Activated CD4-positive, alpha-beta memory T cell treated with anti-CD3 and anti-CD28 coated beads, Interleukin-2, amount 10 ng/mL, durations not matched to agents 7 days and 5 days (primary cell): ENCODE measurements around the gene UBE2F. TPM values are rescaled to one million over a fixed set of nuclear protein-coding genes. Genes with fewer than 3 reads are reported as not detected.
A peak's percentile ranks its signal among the peaks of the same experiment; 100 is the strongest.
"Not testable (repeated sequence)": the region's sequence is repeated elsewhere in the genome, so short reads cannot be mapped to it uniquely, and the experiment has no call there.

Experiments used
- CTCF ChIA-PET: fragments of 350-600 bp; sonication (Branson Sonifier 250); formaldehyde crosslinking; loops from one replicate; lab custom pipeline; 2021; ENCODE audit warnings: antibody characterized with exemption, inconsistent platforms; lab: Charles Lee
- POLR2A ChIA-PET: fragments of 350-600 bp; sonication (Branson Sonifier 250); formaldehyde crosslinking; loops from one replicate; lab custom pipeline; 2021; ENCODE audit warnings: antibody characterized with exemption; lab: Charles Lee
- DNase-seq: peaks from one replicate; pipeline ENCODE4 v3.0.0-alpha.2; 2020
- H3K27ac Mint-ChIP-seq: one replicate; pipeline ENCODE4 v1.8.0; 2021; ENCODE audit warnings: mild to moderate bottlenecking, mixed read lengths
- H3K27me3 Mint-ChIP-seq: one replicate; pipeline ENCODE4 v1.8.0; 2021; ENCODE audit warnings: mixed read lengths
- H3K36me3 Mint-ChIP-seq: one replicate; pipeline ENCODE4 v1.8.0; 2021; ENCODE audit warnings: low read depth, mixed read lengths
- H3K4me1 Mint-ChIP-seq: one replicate; pipeline ENCODE4 v1.8.0; 2021; ENCODE audit warnings: mixed read lengths
- H3K4me3 Mint-ChIP-seq: one replicate; pipeline ENCODE4 v1.8.0; 2021; ENCODE audit warnings: mild to moderate bottlenecking, mixed read lengths
- H3K9me3 Mint-ChIP-seq: one replicate; pipeline ENCODE4 v1.8.0; 2021; ENCODE audit warnings: mixed read lengths
- total RNA-seq, 2 experiments: library from RNA; stranded (reverse); gene quantifications; one replicate each; pipeline ENCODE4 v1.2.3, GENCODE V29; 2021

Gene UBE2F
- total RNA-seq, 2 experiments from 2014 or later = 77.5 to 82.7 TPM

GRCh38 chr2:237951878-237952277 is 14.9 kb upstream of the UBE2F start:
- Mint-ChIP-seq H3K36me3 (peaks cover 4% of the 10 kb centered on the region), H3K4me1 (peaks cover 12% of the 10 kb centered on the region), H3K27me3 (peaks cover 14% of the 10 kb centered on the region), H3K9me3 (peaks cover 5% of the 10 kb centered on the region), H3K27ac (no peak overlapping the region), H3K4me3 (no peak overlapping the region)
- no peak for DNase-seq
- POLR2A ChIA-PET = interaction anchor here (1.0 kb wide), 1 partner anchor 83 kb away, joined by 3 read pairs; no protein-coding TSS in a partner anchor
- CTCF ChIA-PET = no interaction called here

DNA sequence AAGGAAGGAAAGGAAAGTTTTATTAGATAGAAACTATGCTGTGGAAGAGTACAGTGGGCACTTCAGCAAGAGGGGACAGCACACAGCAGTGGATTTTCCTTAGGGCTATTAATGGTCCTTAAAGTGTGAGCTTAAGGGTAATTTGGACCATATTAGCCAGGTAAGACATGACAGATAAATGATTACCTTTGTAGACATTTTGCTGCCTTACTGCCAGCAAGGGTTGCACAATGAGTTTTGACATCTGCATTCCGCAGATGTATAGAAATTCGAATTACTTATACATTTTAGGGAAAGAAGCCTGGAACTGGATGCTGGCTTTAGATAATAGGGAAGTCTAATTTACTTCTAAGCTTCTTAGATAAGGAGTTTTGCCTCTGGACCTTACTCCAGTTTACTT is 14.0 kb upstream of the UBE2F start:
- Mint-ChIP-seq H3K36me3 (no peaks in the 10 kb centered on the region), H3K9me3 (no peaks in the 10 kb centered on the region), H3K27me3 (peaks cover 19% of the 10 kb centered on the region), H3K4me3 (no peak overlapping the region), H3K4me1 (peaks cover 12% of the 10 kb centered on the region), H3K27ac (no peak overlapping the region)
- no peak for DNase-seq
- CTCF ChIA-PET = interaction anchor here (0.6 to 1.5 kb wide), 2 partner anchors 10 to 29 kb away, joined by 3 to 4 read pairs; no protein-coding TSS in a partner anchor
- POLR2A ChIA-PET = no interaction called here

GRCh38 chr2:237955640-237956401 is 11.0 kb upstream of the UBE2F start:
- no peaks in the 10 kb centered on the region for H3K9me3 Mint-ChIP-seq
- peaks cover 12% of the 10 kb centered on the region for H3K4me1 Mint-ChIP-seq
- no peak overlapping the region for H3K27ac Mint-ChIP-seq
- ChIA-PET CTCF (interaction anchor here (1.7 kb wide), 1 partner anchor 13 kb away, joined by 4 read pairs; no protein-coding TSS in a partner anchor), POLR2A (interaction anchor here (0.7 to 1.0 kb wide), 2 partner anchors 14 to 15 kb away, joined by 3 read pairs; no protein-coding TSS in a partner anchor)
- no peak overlapping the region for H3K4me3 Mint-ChIP-seq
- peaks cover 24% of the 10 kb centered on the region for H3K27me3 Mint-ChIP-seq
- DNase-seq = no peak
- H3K36me3 Mint-ChIP-seq = no peaks in the 10 kb centered on the region

- Mint-ChIP-seq H3K27ac (no peak overlapping the region), H3K27me3 (peaks cover 24% of the 10 kb centered on the region), H3K9me3 (no peaks in the 10 kb centered on the region), H3K4me3 (no peak overlapping the region), H3K4me1 (peaks cover 12% of the 10 kb centered on the region), H3K36me3 (no peaks in the 10 kb centered on the region)
- no peak for DNase-seq
- ChIA-PET POLR2A (interaction anchor here (0.7 to 1.2 kb wide), 3 partner anchors 11 to 15 kb away, joined by 3 to 5 read pairs (median 3); no protein-coding TSS in a partner anchor), CTCF (interaction anchor here (1.2 kb wide), 1 partner anchor 307 kb away, joined by 4 read pairs; no protein-coding TSS in a partner anchor)
Observed at GRCh38 chr2:237956402-237956736, 10.4 kb upstream of the UBE2F start.

DNA sequence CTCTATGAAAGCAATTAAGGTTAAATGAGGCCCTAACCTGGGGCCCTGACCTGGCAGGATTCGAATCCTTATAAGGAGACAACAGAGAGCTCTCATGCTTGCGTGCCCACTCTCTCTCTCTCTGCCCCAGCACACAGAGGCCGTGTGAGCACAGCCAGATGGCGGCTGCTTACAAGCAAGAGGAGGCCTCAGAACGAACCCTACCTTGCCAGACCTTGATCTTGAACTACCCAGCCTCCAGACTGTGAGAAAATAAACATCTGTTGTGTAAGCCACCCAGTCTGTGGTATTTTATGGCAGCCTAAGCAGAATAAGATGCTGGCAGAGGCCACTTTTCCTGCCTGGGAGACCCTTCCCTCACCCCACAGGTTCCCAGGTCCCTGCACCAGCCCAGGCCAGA is 5.2 kb upstream of the UBE2F start:
- POLR2A ChIA-PET = no interaction called here
- CTCF ChIA-PET = no interaction called here
- H3K9me3 Mint-ChIP-seq = peaks cover 16% of the 10 kb centered on the region

GRCh38 chr2:237962432-237963084 is 4.3 kb upstream of the UBE2F start:
- Mint-ChIP-seq H3K27me3 (peaks cover 7% of the 10 kb centered on the region), H3K27ac (no peak overlapping the region), H3K4me3 (no peak overlapping the region), H3K36me3 (peaks cover 8% of the 10 kb centered on the region), H3K9me3 (peaks cover 16% of the 10 kb centered on the region), H3K4me1 (peaks cover 5% of the 10 kb centered on the region)
- DNase-seq = no peak
- POLR2A ChIA-PET = interaction anchor here (1.1 kb wide), 1 partner anchor 88 kb away, joined by 4 read pairs; no protein-coding TSS in a partner anchor
- CTCF ChIA-PET = no interaction called here

More for the DNA sequence above, 5.2 kb upstream of the UBE2F start:
- no peak overlapping the region for H3K27ac Mint-ChIP-seq
- no peak overlapping the region for H3K4me3 Mint-ChIP-seq
- H3K36me3 Mint-ChIP-seq = peaks cover 8% of the 10 kb centered on the region
- H3K27me3 Mint-ChIP-seq = peaks cover 16% of the 10 kb centered on the region
- no peak for DNase-seq
- H3K4me1 Mint-ChIP-seq = peaks cover 12% of the 10 kb centered on the region

DNA sequence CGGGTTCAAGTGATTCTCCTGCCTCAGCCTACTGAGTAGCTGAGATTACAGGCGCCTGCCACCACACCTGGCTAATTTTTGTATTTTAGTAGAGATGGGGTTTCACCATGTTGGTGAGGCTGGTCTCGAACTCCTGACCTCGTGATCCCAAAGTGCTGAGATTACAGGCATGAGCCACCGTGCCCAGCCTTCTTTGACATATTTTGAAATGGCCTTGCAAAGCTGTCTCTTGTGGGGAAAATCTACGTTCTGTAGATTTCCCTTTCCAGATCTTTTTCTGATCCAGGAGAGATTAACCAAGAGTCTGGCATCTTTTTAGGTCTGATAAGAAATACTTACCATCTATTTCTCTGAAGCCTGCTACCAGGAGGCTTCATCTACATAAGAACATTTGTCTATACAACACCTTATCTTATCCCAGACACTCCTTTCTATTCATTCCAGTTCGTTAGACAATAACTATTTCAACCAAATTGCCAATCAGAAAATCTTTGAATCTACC is 3.3 kb upstream of the UBE2F start:
- peaks cover 13% of the 10 kb centered on the region for H3K36me3 Mint-ChIP-seq
- CTCF ChIA-PET, DNase-seq, H3K4me3 Mint-ChIP-seq, H3K27me3 Mint-ChIP-seq, H3K27ac Mint-ChIP-seq: not testable (repeated sequence)
- POLR2A ChIA-PET = interaction anchor here (1.1 kb wide), 1 partner anchor 87 kb away, joined by 4 read pairs; no protein-coding TSS in a partner anchor
- H3K9me3 Mint-ChIP-seq = peaks cover 16% of the 10 kb centered on the region
- peaks cover 14% of the 10 kb centered on the region for H3K4me1 Mint-ChIP-seq

DNA sequence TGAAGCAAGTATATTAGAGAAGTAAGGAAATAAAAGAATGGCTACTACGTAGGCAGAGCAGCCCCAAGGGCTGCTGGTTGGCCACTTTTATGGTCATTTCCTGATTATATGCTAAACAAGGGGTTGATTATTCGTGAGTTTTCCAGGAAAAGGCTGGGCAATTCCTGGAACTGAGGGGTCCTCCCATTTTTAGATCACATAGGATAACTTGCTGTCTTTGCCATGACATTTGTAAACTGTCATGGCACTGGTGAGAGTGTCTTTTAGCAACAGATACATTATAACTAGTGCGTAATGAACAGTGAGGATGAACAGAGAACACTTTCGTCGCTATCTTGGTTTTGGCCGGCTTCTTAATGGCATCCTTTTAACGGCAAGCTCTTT is 2.6 kb upstream of the UBE2F start:
- ChIA-PET CTCF (no interaction called here), POLR2A (no interaction called here)
- H3K27ac Mint-ChIP-seq = no peak overlapping the region
- peaks cover 16% of the 10 kb centered on the region for H3K9me3 Mint-ChIP-seq
- no peak overlapping the region for H3K4me3 Mint-ChIP-seq
- H3K36me3 Mint-ChIP-seq = peaks cover 18% of the 10 kb centered on the region
- no peak for DNase-seq
- peaks cover 21% of the 10 kb centered on the region for H3K4me1 Mint-ChIP-seq
- H3K27me3 Mint-ChIP-seq = peaks cover 4% of the 10 kb centered on the region

DNA sequence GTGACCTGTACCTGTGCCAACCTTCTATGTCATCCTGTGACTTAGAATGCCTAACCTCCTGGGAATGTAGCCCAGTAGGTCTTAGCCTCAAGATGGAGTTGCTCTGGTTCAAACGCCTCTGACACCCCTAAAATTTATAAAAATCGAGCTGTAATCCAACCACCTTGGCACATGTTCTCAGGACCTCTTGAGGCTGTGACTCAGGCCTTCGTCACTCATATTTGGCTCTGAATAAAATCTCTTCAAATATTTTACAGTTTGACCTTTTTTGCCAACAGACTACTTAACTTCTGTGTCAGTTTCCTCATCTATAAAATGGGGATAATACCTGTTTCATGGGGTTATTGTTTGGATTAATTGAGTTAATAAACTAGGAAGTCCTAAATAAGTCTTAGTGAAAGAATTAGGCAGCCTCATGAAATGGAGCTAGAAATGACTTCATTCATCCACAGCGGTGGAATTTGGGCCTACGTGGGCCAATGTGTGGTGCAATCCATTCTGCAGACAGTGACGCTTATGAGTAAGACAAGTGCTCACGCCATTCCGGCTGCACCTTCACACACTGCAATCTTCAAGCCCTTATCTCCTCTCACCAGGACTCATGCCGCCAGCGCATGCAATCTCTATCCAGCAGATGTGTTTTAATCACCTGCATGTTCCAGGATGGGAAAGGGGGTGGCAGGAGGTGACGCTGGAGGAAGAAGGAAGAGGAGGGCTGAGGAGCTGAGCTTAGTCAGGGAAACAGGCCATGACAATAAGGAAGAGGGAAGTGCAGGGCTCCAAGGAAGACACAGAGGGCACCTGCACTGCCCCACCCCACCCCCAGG is 2.0 kb upstream of the UBE2F start:
- no peak for DNase-seq
- ChIA-PET POLR2A (no interaction called here), CTCF (no interaction called here)
- Mint-ChIP-seq H3K4me3 (no peak overlapping the region), H3K9me3 (peaks cover 16% of the 10 kb centered on the region), H3K27me3 (peaks cover 2% of the 10 kb centered on the region), H3K27ac (no peak overlapping the region), H3K36me3 (peaks cover 24% of the 10 kb centered on the region), H3K4me1 (peaks cover 27% of the 10 kb centered on the region)

- Mint-ChIP-seq H3K9me3 (peaks cover 16% of the 10 kb centered on the region), H3K4me1 (peaks cover 34% of the 10 kb centered on the region), H3K36me3 (peaks cover 30% of the 10 kb centered on the region), H3K4me3 (peak overlapping the region; percentile 72)
- POLR2A ChIA-PET = interaction anchor here (1.0 kb wide), 1 partner anchor 24 kb away, joined by 3 read pairs; no protein-coding TSS in a partner anchor
- CTCF ChIA-PET, H3K27ac Mint-ChIP-seq, DNase-seq, H3K27me3 Mint-ChIP-seq: not testable (repeated sequence)
Observed at GRCh38 chr2:237965844-237966243, 970 bp upstream of the UBE2F start.

GRCh38 chr2:237966250-237966564 is 607 bp upstream of the UBE2F start:
- CTCF ChIA-PET = no interaction called here
- POLR2A ChIA-PET = interaction anchor here (1.0 kb wide), 1 partner anchor 24 kb away, joined by 3 read pairs; no protein-coding TSS in a partner anchor
- Mint-ChIP-seq H3K27ac (peak overlapping the region; percentile 23), H3K9me3 (peaks cover 16% of the 10 kb centered on the region), H3K4me3 (peak overlapping the region; percentile 72), H3K4me1 (peaks cover 36% of the 10 kb centered on the region), H3K36me3 (peaks cover 30% of the 10 kb centered on the region), H3K27me3 (peaks cover 2% of the 10 kb centered on the region)
- no peak for DNase-seq

DNA sequence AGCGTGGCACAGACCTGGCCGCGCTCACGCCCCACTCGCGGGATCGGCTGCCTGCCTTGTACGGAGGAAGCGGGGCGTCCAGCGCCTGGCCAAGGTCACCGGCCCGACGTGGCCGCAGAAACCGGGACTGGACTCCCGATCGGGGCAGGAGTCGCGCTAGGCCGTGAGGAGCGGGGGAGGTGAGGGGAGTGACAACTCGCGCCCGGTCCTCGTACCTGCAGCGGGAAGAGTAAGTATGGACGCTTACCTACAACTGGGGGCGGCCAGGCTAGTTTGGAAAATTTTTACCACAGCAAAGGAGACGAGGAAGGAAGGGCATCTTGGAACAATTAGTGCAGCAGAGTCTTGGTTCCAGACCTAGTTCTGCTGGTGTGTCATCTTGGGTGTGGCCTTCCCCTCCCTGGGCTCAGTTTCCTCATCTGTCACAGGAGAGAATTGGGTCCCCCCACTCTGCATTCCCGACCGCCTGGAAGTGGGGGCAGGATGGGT is 693 bp downstream of the UBE2F start:
- Mint-ChIP-seq H3K4me1 (peaks cover 39% of the 10 kb centered on the region), H3K27me3 (peaks cover 2% of the 10 kb centered on the region), H3K4me3 (peak overlapping the region; percentile 76), H3K9me3 (peaks cover 9% of the 10 kb centered on the region), H3K36me3 (peaks cover 28% of the 10 kb centered on the region), H3K27ac (peak overlapping the region; percentile 62)
- ChIA-PET CTCF (interaction anchor here (1.1 to 1.7 kb wide), 3 partner anchors 44 to 296 kb away, joined by 3 to 7 read pairs (median 4); no protein-coding TSS in a partner anchor), POLR2A (interaction anchor here (0.9 to 2.9 kb wide), 2 partner anchors 26 to 93 kb away, joined by 3 to 16 read pairs; no protein-coding TSS in a partner anchor)
- DNase-seq = peak; percentile 21
